SJSA1 (cell line): ENCODE measurements around the gene TDG. TPM values are rescaled to one million over a fixed set of nuclear protein-coding genes. Genes with fewer than 3 reads are reported as not detected.

Source experiments
- DNase-seq, 2 experiments: peaks; one replicate each; pipeline ENCODE4 v3.0.0-alpha.2; 2015 to 2020; ENCODE audit warnings: low spot score in 2 of 2, low read depth in 1 of 2
- H3K27ac ChIP-seq: fragments of 250-450 bp; sonication (Bioruptor Pico); 2 replicates; pipeline ENCODE4 v1.5.1; 2020; ENCODE audit warnings: mild to moderate bottlenecking, moderate library complexity
- H3K27me3 ChIP-seq: fragments of 250-450 bp; sonication (Bioruptor Pico); replicated peaks from 2 replicates; pipeline ENCODE4 v1.5.1; 2020; ENCODE audit warnings: mild to moderate bottlenecking, moderate library complexity
- H3K36me3 ChIP-seq: fragments of 250-450 bp; sonication (Bioruptor Pico); 2 replicates; pipeline ENCODE4 v1.5.1; 2020; ENCODE audit warnings: mild to moderate bottlenecking
- H3K4me1 ChIP-seq: fragments of 250-450 bp; sonication (Bioruptor Pico); replicated peaks from 2 replicates; pipeline ENCODE4 v1.6.1; 2021; ENCODE audit warnings: mild to moderate bottlenecking
- H3K4me3 ChIP-seq: fragments of 250-450 bp; sonication (Bioruptor Pico); 2 replicates; pipeline ENCODE4 v1.5.1; 2020; ENCODE audit warnings: mild to moderate bottlenecking
- H3K9me3 ChIP-seq: fragments of 250-450 bp; sonication (Bioruptor Pico); replicated peaks from 2 replicates; pipeline ENCODE4 v1.5.1; 2020; ENCODE audit warnings: mild to moderate bottlenecking
- total RNA-seq: library from RNA; depleted of rRNA; stranded (reverse); fragments of >200 nt; shearing (Covaris generic); gene quantifications from 2 replicates; pipeline ENCODE4 v1.2.3, GENCODE V29; 2014

TDG gene
- total RNA-seq, 1 experiment from 2014 or later = 67.9 TPM

DNA sequence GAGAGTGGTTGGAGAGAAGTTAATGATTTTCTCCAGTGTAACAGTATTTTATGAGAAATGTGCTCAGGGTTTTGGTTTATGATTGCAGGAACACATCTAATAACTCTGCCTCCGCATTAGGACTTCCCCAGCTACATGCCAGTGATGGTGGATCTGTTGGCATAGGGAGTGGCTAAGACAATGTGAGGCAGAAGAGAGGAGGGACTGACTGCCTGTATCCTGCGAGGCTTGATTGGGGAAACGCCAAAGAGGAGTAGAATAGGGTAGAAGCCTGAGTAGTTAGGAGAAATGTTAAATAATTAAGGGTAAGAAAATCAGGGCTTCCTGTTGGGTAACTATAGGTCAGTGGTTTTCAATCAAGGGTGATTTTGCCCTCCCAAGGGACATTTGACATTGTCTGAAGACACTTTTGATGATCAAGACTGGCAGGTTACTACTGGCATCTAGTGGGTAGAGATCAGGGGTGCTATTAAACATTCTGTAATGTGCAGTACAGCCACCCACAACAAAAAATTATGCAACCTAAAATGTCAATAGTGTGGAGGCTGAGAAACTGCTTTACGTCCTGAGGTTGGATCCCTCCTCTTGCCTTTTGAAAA lies 12.8 kb downstream of the TDG start:
- H3K4me3 ChIP-seq = no peak overlapping the region
- peaks cover 74% of the 10 kb centered on the region for H3K36me3 ChIP-seq
- no peaks in the 10 kb centered on the region for H3K9me3 ChIP-seq
- no peak overlapping the region for H3K27ac ChIP-seq
- no peak for DNase-seq
- H3K4me1 ChIP-seq = peaks cover 20% of the 10 kb centered on the region
- H3K27me3 ChIP-seq = no peaks in the 10 kb centered on the region

DNA sequence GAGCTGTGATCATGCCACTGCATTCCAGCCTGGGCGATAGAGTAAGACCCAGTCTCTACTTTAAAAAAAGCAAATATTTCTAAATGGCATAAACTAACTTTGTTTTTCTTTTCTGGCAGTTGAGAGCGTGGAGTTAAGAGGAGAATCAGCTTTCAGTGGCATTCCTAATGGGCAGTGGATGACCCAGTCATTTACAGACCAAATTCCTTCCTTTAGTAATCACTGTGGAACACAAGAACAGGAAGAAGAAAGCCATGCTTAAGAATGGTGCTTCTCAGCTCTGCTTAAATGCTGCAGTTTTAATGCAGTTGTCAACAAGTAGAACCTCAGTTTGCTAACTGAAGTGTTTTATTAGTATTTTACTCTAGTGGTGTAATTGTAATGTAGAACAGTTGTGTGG lies 21.2 kb downstream of the TDG start:
- Histone ChIP-seq H3K9me3 (no peaks in the 10 kb centered on the region), H3K36me3 (peaks cover 61% of the 10 kb centered on the region), H3K27ac (0 out of 2 replicates have a peak overlapping the region, but pooled peaks have one; percentile 26), H3K4me1 (peaks cover 10% of the 10 kb centered on the region), H3K27me3 (no peaks in the 10 kb centered on the region), H3K4me3 (no peak overlapping the region)
- DNase-seq = peak in 1 of 2 experiments; percentile 61

DNA sequence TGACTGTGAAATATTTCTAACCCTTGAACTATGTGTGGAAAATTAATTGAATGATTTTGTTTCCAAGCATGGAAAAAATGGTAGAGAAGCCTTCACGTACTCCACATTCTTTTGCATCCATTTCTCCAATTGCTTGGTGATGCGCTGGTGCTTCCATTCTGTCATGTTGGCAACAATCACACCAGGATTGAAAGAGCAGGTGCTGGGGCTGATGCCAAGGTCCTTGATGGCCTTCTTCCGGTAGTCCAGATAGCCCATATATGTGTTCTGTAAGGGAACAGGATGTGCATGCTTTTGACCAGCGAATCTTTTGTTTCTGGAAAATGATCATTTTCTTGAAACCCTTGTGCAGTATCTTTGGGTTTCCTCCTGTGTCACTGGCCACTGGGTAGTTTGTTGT lies 28.6 kb downstream of the TDG start:
- no peaks in the 10 kb centered on the region for H3K4me1 ChIP-seq
- H3K4me3 ChIP-seq = no peak overlapping the region
- DNase-seq = no peak
- H3K27ac ChIP-seq = no peak overlapping the region
- H3K36me3 ChIP-seq = peaks cover 16% of the 10 kb centered on the region
- no peaks in the 10 kb centered on the region for H3K27me3 ChIP-seq
- no peaks in the 10 kb centered on the region for H3K9me3 ChIP-seq

DNA sequence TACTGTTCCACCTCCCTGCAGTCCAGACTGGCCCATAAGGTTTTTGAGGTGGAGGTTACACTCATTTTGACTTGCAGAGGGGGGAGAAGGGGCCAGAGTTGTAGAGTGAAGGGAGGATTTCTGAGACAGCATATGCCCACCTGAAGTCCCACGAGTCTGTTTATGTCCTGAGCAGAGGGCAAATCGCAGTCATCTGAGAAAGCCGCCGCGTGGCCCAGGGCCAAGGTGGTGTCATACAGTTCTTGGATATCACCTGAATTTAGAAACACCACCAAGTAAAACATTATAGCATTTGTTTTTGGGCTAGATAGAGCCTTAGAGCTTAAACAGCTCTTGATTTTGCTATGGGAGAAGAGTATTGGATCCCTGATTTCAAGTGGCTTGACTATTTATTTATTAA lies 30.9 kb downstream of the TDG start:
- DNase-seq = no peak
- no peaks in the 10 kb centered on the region for H3K27me3 ChIP-seq
- no peak overlapping the region for H3K4me3 ChIP-seq
- H3K36me3 ChIP-seq = peaks cover 5% of the 10 kb centered on the region
- H3K9me3 ChIP-seq = no peaks in the 10 kb centered on the region
- H3K27ac ChIP-seq = no peak overlapping the region
- H3K4me1 ChIP-seq = no peaks in the 10 kb centered on the region

DNA sequence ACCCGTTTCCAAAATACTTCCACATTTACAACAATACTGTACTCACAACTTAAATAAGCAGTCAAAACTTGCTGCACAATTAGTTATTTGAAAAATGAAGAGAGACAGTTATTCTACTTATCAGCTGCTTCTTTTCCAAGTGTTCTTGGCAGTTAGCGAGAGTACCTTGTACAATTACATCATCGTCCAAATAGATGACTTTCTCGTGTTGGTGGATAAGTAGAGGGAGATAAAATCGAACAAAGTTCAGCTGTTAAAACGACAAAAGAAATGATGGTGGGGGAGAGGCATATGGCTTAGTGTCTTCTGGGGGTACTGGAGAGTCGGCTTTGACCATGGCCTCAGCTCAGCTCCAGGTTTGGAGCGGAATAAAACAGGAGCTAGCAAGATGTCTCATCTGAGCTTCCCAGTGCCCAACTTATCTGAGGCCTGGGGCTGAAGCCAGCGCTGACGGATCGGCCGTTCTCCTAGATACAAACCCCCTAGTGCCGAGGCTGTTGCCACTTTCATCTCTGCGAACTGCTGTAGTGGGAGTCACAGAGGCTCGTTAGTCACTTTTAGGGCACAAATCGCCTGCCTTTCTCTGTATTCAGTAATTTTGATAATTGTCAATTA lies 31.7 kb downstream of the TDG start:
- Histone ChIP-seq H3K27ac (no peak overlapping the region), H3K4me1 (no peaks in the 10 kb centered on the region), H3K4me3 (no peak overlapping the region), H3K27me3 (no peaks in the 10 kb centered on the region), H3K9me3 (no peaks in the 10 kb centered on the region), H3K36me3 (peaks cover 5% of the 10 kb centered on the region)
- DNase-seq = no peak

DNA sequence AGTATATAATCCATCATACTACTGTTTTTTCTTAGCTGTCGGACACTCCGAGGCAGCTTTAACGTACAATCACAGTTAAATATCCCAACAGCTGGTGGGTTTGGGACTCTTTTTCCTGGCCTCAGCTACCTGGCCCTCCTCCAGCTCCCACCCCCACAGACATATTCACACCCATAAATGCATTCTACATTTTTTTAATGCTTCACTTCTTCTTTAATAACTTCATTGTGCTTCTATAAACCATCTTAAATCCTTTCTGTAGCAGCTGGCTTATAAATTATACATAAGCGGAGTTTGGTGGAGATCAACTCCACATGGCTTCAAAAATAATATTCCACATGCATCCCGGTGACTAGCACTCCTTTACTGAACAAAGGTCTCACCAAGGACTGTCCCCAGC lies 33.3 kb downstream of the TDG start:
- H3K4me3 ChIP-seq = no peak overlapping the region

DNA sequence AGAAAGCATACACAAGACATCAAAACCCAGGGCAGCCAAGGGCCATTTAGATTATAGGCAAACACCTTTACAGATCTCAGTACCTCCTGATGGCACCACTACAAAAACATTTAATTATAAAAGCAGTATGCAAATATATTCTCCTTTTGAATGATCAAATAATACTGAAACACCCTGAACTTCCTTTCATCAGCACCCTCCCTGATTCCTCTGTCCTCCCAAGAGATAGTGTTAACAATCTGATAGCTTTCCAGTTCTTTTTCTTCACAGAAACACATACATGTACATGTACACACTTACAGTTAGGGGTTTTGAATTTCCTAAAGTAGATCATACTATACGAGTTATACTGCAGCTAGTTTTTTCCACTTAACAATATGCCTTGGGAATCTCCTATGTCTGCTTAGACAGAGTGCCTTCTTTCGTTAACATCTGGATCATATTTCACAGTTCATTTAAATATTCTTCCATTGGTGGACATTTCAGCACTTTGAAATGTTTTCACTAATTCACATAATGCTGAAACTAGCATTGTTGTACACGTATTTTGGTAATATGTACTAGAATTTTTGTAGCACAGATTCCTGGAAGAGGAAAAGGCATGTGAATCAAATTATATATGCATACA lies 35.2 kb downstream of the TDG start:
- H3K27me3 ChIP-seq = no peaks in the 10 kb centered on the region
- no peaks in the 10 kb centered on the region for H3K9me3 ChIP-seq
- H3K4me1 ChIP-seq = no peaks in the 10 kb centered on the region
- DNase-seq = no peak
- peaks cover 1% of the 10 kb centered on the region; the same call in 1 of the 2 replicates for H3K36me3 ChIP-seq
- H3K4me3 ChIP-seq = no peak overlapping the region
- no peak overlapping the region for H3K27ac ChIP-seq

More for the DNA sequence above, 33.3 kb downstream of the TDG start:
- peaks cover 5% of the 10 kb centered on the region for H3K36me3 ChIP-seq
- H3K4me1 ChIP-seq = no peaks in the 10 kb centered on the region
- no peak for DNase-seq
- no peaks in the 10 kb centered on the region for H3K27me3 ChIP-seq
- no peak overlapping the region for H3K27ac ChIP-seq
- no peaks in the 10 kb centered on the region for H3K9me3 ChIP-seq

DNA sequence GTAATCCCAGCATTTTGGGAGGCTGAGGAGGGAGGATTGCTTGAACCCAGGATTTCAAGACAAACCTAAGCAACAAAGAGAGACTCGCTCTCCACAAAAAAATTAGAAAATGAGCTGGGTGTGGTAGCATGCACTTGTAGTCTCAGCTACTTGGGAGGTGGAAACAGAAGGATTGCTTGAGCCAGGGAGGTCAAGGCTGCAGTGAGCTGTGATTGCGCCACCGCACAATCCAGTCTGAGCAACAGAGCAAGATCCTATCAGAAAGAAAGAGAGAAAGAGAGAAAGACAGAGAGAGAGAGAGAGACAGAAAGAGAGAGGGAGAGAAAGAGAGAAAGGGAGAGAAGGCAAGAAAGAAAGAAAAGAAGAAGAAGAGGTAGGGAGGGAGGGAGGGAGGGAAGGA lies 37.0 kb downstream of the TDG start:
- Histone ChIP-seq H3K9me3 (no peaks in the 10 kb centered on the region), H3K4me1 (peaks cover 14% of the 10 kb centered on the region), H3K36me3 (no peaks in the 10 kb centered on the region), H3K27me3 (no peaks in the 10 kb centered on the region), H3K27ac (no peak overlapping the region), H3K4me3 (no peak overlapping the region)
- no peak for DNase-seq

DNA sequence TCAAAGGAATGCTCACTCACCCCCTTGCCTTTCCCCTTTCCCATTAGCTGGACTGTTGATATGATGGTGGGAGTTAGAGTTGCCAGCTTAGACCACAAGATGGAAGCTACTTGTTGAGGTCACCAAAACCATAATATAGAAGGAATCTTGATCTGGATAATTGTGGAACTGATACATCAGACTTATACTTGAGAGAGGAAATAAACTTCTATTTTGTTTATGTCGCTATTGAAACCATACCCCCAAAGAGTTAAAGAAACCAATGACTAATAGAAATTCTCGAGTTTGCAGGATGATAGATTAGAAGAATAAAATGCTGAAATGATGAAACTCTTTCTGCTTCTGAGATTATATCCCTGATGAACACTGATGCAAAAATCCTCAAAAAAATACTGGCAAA lies 37.9 kb downstream of the TDG start:
- Histone ChIP-seq H3K4me3 (no peak overlapping the region), H3K9me3 (no peaks in the 10 kb centered on the region), H3K36me3 (no peaks in the 10 kb centered on the region), H3K4me1 (peaks cover 17% of the 10 kb centered on the region), H3K27ac (no peak overlapping the region), H3K27me3 (no peaks in the 10 kb centered on the region)
- no peak for DNase-seq

DNA sequence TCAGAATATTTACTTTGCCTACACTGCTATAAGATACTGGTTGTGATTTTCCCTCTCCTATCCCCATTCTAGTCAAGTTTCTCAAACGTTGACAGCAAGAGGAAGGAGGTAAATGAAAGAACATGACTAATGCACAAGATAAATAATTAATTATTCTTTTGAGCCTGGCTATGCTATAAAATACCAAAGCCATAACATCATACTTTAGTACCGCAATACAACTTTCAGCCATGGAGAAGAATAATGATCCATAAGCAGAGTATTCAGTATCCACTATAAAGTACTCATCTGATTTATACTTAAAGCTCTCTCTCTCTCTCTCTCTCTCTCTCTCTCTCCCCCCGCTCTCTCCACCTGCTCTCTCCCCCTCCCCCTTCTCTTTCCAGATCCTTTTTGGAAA lies 41.3 kb downstream of the TDG start:
- H3K4me3 ChIP-seq = no peak overlapping the region
- peak overlapping the region; percentile 50 for H3K27ac ChIP-seq
- 0 out of 2 replicates have a peak, but pooled peaks cover 10% of the 10 kb centered on the region for H3K36me3 ChIP-seq

DNA sequence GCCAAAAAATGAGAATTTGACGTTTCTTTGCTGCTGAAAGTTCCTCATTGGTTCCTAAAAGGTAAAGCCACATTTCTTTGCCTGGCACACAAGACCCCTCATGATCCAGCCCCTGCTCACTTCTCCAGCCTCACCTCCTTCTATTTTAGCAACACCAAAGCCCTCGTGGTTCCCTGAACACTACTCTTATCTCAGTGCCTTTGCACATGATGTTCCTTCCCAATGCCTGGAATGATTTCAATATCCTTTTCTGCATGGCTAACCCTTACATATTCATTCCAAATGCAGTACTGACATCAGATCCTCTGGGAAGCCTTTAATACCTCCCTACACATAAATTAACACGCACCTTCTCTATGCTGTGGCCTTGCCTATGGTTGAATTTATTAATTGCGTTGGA lies 44.4 kb downstream of the TDG start:
- no peak overlapping the region for H3K27ac ChIP-seq
- H3K27me3 ChIP-seq = no peaks in the 10 kb centered on the region
- peaks cover 31% of the 10 kb centered on the region for H3K36me3 ChIP-seq

More for the DNA sequence above, 41.3 kb downstream of the TDG start:
- no peaks in the 10 kb centered on the region for H3K27me3 ChIP-seq
- H3K9me3 ChIP-seq = no peaks in the 10 kb centered on the region
- peak in 1 of 2 experiments; percentile 67 for DNase-seq
- peaks cover 30% of the 10 kb centered on the region for H3K4me1 ChIP-seq

DNA sequence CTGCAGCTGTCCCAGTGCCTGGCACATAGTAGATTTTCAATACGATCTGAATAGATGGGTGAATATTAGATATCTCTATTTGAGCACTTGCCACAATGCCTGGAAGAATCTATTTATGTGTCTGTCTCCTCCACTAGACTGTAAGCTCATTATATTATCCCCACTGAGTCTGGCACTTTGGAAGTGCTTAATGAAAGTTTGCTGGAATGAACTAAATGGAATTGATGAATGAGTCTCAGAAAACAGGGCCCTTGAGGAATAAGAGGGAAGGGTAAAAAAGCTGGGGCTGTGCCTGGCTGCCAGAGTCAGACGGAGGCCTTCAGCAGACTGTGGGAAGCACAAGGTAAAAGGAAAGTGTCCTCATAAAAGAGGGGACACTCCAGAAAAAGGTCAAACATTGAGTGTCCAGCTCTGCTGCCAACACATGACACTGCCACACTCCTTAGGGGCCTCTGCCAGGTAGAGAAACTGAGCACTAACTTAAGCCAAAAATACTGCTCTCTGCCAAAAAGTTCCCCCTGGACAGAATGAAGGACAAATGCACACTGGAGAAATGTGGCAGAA lies 45.0 kb downstream of the TDG start:
- Histone ChIP-seq H3K9me3 (no peaks in the 10 kb centered on the region), H3K4me3 (no peak overlapping the region), H3K27ac (peak overlapping the region; percentile 61), H3K27me3 (no peaks in the 10 kb centered on the region), H3K4me1 (peaks cover 30% of the 10 kb centered on the region), H3K36me3 (peaks cover 31% of the 10 kb centered on the region)
- DNase-seq = peak in 1 of 2 experiments; percentile 4

More for the DNA sequence above, 44.4 kb downstream of the TDG start:
- H3K4me3 ChIP-seq = no peak overlapping the region
- peaks cover 30% of the 10 kb centered on the region for H3K4me1 ChIP-seq
- no peak for DNase-seq
- no peaks in the 10 kb centered on the region for H3K9me3 ChIP-seq

DNA sequence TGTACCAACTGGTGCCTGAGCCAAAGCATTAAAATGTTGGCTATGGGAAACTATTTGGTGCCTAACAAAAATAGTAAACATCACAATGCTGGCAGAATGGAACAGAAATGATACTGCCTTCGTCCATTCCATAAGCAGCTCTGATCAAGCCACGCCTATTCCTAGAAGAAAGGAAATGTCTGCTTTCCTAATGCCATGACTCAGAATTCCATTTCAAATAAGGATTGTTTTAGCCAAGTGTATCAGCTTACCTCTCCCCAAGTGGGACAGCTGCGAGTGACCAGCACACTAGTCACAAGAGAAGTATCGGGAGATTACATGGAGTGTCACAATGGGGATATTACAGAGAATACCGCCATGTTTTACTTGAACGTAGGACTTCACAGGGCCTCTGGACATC lies 45.6 kb downstream of the TDG start:
- H3K27ac ChIP-seq = peak overlapping the region; percentile 61
- H3K9me3 ChIP-seq = no peaks in the 10 kb centered on the region
- no peak overlapping the region for H3K4me3 ChIP-seq
- no peaks in the 10 kb centered on the region for H3K27me3 ChIP-seq
- peaks cover 30% of the 10 kb centered on the region for H3K4me1 ChIP-seq
- DNase-seq = peak; percentile 57 to 59
- H3K36me3 ChIP-seq = peaks cover 31% of the 10 kb centered on the region

DNA sequence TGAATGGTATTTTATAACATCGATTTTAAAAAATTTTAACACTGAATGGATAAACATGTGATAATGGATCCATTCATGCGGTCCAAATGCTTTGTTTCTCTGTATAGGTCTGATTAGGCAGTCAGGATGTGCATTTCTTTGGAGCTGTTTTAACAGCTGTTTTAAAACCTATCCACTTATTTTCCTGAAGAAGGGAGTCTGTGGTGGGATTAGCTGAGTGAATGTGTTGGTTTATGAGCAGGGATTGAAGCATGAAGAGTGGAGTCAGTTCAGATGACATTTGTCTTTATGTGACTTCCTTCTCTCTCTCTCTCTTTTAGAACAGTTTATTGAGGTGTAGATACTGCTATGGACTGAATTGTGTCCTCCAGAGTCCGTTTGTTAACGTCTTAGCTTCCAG lies 46.7 kb downstream of the TDG start:
- Histone ChIP-seq H3K36me3 (peaks cover 31% of the 10 kb centered on the region), H3K4me3 (no peak overlapping the region), H3K27me3 (no peaks in the 10 kb centered on the region), H3K27ac (no peak overlapping the region), H3K9me3 (no peaks in the 10 kb centered on the region), H3K4me1 (peaks cover 20% of the 10 kb centered on the region)
- no peak for DNase-seq
